ENCODE results near the gene LTBP4.
"Not testable (repeated sequence)": the region's sequence is repeated elsewhere in the genome, so short reads cannot be mapped to it uniquely, and the experiment has no call there.

The LTBP4 gene
- 0.55 to 6.4 (median 1.2) reads per million in 17 experiments for total RNA-seq

- peak in 3 of 4 experiments; percentile 48 to 70 (median 60) for DNase-seq
These were observed at the start of gene LTBP4 for GRCh38 chr19:40601134-40601974. LTBP4 (plus strand) TSS chr19:40601369; CDS start chr19:40601388, 19 bp downstream.

GRCh38 chr19:40552848-40553247, 48.3 kb upstream of the LTBP4 start:
- no peak for DNase-seq

GRCh38 chr19:40553885-40554857, 47.0 kb upstream of the LTBP4 start:
- DNase-seq, result no peak

- DNase-seq, result no peak
These were observed 45.0 kb upstream of the LTBP4 start for GRCh38 chr19:40555978-40556689.

GRCh38 chr19:40556953-40557530, 44.1 kb upstream of the LTBP4 start:
- no peak for DNase-seq

GRCh38 chr19:40559394-40559793, 41.8 kb upstream of the LTBP4 start:
- DNase-seq, result no peak

- no peak for DNase-seq
These were observed 41.1 kb upstream of the LTBP4 start for GRCh38 chr19:40560092-40560507.

- no peak for DNase-seq
These were observed 39.2 kb upstream of the LTBP4 start for GRCh38 chr19:40561947-40562346.

- DNase-seq, result not testable (repeated sequence)
These were observed 36.6 kb upstream of the LTBP4 start for GRCh38 chr19:40564535-40564934.

GRCh38 chr19:40565355-40565754, 35.8 kb upstream of the LTBP4 start:
- no peak for DNase-seq

- DNase-seq, result no peak
These were observed 35.2 kb upstream of the LTBP4 start for GRCh38 chr19:40565910-40566495.

GRCh38 chr19:40567040-40567749, 34.0 kb upstream of the LTBP4 start:
- peak in 2 of 4 experiments; percentile 43 for DNase-seq

- peak in 2 of 4 experiments; percentile 32 to 49 for DNase-seq
These were observed 33.2 kb upstream of the LTBP4 start for GRCh38 chr19:40567750-40568494.

- DNase-seq, result peak; percentile 99 to 100 (median 99)
These were observed 30.7 kb upstream of the LTBP4 start for GRCh38 chr19:40570313-40571004.

GRCh38 chr19:40571005-40571318, 30.2 kb upstream of the LTBP4 start:
- no peak for DNase-seq

GRCh38 chr19:40571831-40572495, 29.2 kb upstream of the LTBP4 start:
- DNase-seq, result no peak

- no peak for DNase-seq
These were observed 25.8 kb upstream of the LTBP4 start for GRCh38 chr19:40575326-40575725.

GRCh38 chr19:40576151-40576584, 25.0 kb upstream of the LTBP4 start:
- no peak for DNase-seq

All from suppressor macrophage (primary cell).